HG03060 (cell line): ENCODE data around the gene CYFIP2.
A peak's percentile ranks its signal among the peaks of the same experiment; 100 is the strongest.
"Not testable (repeated sequence)": the region's sequence is repeated elsewhere in the genome, so short reads cannot be mapped to it uniquely, and the experiment has no call there.

ENCODE experiments used
- ATAC-seq: cut with Tn5 transposase; IDR thresholded peaks from one replicate; pipeline ENCODE4 v1.9.1; 2021; ENCODE audit warnings: low read depth, moderate number of reproducible peaks; ENCODE audit not compliant: unreplicated experiment

Gene CYFIP2

DNA sequence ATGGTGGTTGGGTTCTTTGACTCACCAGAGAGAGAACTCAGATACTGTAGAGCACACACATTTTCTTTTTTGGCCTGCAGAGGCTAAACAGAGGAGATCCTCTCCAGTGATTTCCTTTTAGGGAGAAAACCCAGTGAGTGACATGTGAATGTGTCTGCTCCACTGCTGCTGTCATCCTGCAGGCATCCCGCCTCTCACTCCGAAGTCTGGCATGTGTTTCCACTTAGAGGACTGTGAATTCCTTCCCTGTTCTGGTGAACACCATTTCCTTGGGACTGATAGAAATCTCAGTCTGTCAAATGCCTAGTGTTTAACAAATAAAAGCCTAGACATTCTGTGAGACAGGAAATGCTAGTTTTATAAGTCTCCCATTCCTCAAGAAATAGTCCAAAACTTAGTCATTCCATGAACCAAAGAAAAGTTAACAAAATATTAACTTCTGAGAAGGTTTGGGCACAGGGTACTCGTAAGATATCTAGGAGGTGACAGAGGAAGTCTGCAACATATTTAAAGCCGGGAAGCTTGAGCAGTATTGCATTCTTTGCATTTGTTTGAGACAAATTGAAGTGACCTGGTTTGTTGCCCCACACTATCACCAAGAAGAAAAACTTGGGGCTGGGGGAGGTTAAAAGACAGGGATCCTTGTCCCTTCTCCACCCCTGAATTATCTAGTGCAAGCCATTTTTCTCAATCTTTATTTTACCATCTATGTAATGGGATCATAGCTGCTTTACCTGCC, 119.2 kb downstream of the CYFIP2 start:
- ATAC-seq: no peak

DNA sequence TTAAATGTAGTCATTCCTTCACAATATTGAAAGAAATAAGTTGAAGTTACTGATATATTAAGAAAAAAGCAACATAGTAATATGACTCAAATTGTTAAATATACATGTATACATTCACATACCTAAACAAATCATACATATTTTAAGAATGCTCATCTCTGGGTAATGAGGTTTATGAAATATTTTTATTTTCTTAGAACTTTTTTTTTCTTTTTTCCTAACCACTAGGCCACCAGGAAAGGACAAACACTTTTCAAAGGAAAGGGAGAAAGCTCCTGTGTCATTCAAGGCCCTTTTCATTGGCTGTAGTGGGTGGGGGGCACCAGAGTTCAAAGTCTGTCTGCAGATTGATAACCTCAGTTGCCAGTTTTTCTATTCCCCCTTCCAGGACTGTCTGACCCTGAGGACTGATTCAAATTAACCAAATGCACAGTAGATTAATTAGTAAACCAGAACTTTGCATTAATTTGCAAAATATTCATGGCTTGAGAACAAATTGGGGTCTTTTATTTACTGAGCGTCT, 121.2 kb downstream of the CYFIP2 start:
- no peak for ATAC-seq

DNA sequence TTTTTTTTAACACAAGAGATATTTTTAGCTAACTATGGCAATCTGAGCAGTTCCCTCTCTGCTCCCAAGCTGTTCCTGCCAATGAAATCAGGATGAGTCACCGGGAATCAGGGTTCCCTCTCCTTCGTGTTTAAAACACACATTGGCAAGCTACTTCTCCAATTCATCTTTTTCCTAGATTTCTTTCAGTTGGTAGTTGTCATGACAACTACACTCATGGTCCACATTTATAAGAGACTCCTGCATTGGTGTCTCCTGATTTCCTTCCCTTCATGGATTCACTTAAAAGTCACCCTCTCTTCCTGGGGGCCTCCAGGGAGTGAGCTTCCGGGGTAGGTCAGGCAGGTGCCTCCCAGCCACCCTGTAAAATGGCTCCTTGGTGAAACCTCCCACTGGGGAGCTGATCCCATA, 121.8 kb downstream of the CYFIP2 start:
- ATAC-seq: no peak

DNA sequence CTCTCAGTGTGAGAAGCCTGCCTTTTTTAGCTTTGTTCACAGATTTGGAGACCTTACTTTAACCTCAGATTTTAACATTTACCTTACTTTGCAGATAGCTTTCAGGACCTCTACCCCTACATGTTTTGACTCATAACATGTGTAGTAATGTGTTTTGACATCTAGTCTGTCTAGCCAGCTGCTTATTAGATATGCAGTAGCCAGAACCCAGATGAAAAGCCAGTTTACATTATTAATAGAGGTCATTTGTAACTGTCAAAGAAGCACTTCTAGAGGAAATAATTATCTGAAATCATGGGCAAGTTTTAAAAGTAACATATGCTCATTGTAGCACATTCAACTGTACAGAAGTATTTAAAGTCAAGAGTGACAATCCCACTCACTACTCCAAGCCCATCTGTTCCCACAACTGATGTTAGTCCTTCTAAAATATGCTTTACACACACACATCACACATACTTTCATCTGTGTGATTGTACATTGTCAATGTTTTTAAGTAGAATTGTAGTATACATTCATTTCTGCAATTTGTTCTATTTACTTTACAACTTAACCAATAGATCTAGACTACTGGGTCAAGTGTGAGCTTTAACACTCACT, 122.3 kb downstream of the CYFIP2 start:
- no peak for ATAC-seq

DNA sequence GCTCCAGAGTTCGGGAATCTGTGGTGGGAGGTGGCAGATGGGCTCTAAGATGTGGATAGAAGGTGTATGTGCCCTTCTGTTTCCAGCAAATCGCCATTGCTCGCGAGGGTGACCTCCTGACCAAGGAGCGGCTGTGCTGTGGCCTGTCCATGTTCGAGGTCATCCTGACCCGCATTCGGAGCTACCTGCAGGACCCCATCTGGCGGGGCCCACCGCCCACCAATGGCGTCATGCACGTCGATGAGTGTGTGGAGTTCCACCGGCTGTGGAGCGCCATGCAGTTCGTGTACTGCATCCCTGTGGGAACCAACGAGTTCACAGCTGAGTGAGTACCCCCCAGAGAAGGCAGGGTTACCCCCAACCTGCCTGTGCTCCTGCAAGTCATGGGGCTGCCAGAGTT, 123.2 kb downstream of the CYFIP2 start:
- no peak for ATAC-seq

DNA sequence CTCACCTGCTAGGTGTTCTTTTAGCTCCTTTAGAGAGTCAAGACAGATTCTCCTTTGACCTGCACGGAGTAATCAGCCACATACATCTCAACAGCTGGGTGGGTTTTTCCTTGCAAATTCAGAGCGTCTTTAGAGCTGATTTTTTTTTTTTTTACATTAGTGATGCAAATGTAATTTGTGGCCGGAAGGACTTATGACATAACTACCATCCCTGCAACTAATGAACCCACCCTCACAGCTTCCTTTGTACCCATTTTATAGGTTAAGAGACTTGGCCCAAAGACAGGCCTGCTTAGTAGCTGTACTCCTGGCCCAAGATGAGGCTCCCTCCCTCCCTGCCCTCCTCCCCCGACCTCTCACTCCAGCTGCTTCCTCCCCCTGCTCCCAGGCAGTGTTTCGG, 124.2 kb downstream of the CYFIP2 start:
- no peak for ATAC-seq

DNA sequence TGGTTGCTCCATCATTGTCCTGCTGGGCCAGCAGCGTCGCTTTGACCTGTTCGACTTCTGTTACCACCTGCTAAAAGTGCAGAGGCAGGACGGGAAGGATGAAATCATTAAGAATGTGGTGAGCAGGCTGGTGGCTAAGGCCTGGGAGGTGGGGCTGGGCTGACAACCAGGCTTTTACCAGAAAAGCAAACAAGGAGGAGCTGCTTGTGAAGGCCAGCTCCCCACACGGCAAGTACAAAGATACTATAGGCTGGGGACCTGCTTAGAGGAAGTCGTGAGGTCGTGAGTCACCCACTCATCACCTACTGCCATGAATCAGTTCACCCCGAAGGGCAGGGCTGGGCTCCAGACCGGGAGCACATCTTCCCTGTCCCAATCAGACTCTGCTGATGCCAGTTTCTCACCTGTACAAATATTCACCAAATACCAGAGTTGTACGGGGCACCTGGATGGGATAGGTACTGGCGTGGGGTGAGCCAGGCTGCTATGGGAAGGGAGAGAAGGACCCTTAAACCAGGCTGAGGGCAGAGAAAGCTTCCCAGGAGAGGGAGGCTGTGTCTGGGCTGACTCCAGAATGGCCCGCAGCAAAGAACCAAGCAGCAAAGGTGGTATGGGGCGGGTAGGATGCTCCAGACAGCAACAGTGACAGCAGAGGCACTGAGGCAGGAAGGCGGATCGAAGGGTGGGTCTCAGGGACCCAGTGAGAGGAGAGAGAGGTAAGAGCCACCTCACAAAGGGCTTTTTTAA, 124.8 kb downstream of the CYFIP2 start:
- ATAC-seq: no peak

DNA sequence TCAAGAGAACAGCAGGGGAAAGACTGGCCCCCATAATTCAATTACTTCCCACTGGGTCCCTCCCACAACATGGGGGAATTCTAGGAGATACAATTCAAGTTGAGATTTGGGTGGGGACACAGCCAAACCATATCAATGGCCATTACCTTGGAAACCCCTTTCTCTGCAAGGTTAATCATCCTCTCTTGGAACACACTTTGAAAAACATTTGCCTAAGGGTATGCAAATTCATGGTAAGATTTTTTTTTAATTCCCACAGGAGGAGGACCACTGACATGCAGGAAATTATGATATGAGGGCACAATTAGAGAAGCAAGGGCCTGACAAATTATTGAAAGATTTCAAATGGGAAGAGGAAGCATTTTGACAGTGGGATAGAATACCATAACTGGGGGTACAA, 132.4 kb downstream of the CYFIP2 start:
- ATAC-seq: no peak

DNA sequence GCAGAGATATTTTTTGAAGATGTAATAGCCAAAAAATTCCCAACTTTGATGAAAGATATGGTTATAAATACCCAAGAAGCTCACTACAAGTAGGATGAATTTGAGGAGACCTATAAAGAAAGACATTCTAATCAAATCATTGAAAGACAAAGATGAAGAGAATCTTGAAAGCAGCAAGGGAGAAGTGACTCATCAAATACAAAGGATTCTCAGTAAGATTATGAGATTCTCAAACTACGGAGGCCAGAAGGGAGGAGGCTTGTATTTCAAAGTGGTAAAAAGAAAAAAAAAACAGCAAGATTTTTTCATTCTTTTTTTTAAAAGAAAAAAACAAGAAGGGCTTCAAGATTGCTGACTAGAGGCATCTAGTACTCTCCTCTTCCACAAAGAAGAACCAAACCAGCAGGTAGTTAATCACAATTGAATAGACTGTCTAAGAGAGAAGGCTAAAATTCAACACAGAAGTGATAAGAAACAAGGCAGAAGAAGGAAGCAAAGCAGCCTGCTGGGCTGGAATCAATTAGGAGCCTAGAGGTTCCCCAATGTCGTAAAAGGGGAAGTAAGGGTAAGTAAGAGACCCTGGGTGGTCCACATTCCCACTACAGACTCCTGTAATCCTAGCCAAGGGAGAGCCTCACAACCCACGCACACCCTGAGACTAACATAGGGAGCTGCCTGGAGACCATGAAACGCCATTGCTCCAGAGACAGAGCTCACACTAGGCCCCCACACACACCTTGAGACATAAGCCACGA, 135.0 kb downstream of the CYFIP2 start:
- no peak for ATAC-seq

DNA sequence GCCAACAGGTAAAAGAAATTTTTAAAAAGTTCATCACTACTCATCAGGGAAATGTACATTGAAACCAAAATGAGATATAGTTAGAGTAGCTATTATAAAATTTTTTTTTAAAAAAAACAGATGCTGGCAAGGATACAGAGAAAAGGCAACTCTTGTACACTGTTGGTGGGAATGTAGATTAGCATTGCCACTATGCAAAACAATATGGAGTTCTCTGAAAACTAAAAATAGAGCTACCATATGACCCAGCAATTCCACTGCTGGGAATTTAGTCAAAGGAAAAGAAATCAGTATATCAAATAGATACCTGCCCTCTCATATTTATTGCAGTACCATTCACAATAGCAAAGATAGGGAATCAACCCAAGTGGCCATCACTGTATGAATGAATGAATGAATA, 149.9 kb downstream of the CYFIP2 start:
- ATAC-seq: no peak

DNA sequence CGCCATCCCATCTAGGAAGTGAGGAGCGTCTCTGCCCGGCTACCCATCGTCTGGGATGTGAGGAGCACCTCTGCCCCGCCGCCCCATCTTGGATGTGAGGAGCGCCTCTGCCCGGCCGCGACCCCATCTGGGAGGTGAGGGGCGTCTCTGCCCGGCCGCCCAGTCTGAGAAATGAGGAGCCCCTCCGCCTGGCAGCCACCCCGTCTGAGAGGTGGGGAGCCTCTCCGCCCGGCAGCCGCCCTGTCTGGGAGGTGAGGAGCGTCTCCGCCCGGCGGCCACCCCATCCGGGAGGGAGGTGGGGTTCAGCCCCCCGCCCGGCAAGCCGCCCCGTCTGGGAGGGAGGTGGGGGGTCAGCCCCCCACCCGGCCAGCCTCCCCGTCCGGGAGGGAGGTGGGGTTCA, 153.6 kb downstream of the CYFIP2 start:
- ATAC-seq: not testable (repeated sequence)

DNA sequence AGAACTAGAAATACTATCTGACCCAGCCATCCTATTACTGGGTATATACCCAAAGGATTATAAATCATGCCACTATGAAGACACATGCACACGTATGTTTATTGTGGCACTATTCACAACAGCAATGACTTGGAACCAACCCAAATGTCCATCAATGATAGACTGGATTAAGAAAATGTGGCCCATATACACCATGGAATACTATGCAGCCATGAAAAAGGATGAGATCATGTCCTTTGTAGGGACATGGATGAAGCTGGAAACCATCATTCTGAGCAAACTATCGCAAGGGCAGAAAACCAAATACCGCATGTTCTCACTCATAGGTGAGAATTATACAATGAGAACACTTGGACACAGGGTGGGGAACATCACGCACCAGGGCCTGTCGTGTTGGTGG, 164.0 kb downstream of the CYFIP2 start:
- ATAC-seq: not testable (repeated sequence)

DNA sequence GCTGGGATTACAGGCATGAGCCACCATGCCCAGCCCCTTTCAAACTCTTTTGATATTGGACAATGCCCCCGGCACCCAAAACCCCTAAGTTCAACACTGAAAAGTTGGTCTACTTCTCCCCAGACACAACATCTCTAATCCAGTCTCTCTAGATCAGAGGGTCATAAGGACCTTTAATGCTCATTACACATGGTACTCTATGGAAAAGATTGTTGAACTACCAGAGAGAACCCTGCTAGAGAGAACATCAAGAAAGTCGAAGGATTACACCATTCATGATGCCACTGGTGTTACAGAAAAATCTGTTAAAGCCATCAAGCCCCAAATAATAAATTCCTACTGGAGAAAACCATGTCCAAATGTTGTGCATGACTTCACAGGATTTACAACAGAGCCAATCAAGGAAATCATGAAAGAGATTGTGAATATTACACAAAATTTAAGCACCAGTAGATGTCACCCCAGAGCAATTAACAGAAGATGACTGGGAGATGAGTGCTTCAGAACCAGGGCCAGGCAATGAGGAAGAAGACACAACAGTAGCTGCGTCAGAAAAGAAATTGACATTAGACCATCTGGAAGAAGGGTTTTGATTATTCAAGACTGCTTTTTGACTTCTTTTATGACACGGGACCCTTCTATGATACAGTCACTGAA, 165.7 kb downstream of the CYFIP2 start:
- peak; percentile 60 for ATAC-seq

DNA sequence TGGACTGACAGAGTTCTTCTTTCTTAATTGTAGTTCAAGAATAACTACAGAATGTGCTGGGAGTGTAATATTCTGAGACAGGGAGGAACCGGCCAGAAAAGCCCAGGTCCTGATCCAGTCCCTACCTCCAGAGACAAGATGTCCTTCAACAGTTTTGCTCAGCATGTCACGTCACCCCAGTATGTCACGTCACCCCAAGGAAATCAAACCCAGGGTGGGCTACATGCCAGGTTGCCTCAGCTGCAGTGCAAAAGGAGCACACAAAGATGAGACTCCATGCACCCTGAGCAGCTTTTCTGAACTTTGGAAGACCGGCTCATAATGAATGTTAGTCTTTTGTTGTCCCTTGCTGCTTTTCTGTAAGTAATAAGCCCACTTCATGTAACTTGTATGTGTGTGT, 168.2 kb downstream of the CYFIP2 start:
- ATAC-seq: no peak

DNA sequence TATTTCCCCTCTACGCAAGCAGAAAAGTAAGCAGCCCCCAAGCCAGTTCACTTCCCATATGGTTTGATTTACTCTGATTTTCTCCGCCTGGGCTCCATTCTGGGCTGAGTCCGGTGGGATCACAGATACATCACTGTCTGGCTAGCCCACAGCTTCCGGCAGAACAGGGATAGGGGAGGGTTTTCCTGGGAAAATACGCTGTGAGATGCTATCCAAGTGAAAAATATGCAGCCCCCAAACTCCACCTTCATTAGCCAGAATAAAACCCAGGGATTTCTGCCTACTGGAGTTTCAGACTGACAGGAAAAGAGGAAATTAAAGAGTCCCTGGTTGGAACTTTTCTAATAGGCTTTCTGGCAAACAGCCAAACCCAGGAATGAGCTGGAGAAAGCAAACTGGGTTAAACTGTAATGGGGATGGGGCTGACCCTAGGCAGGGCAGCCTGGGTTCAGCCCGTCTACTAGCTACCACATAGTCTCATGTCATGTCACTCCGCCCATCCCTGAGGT, 177.2 kb downstream of the CYFIP2 start:
- ATAC-seq: no peak

DNA sequence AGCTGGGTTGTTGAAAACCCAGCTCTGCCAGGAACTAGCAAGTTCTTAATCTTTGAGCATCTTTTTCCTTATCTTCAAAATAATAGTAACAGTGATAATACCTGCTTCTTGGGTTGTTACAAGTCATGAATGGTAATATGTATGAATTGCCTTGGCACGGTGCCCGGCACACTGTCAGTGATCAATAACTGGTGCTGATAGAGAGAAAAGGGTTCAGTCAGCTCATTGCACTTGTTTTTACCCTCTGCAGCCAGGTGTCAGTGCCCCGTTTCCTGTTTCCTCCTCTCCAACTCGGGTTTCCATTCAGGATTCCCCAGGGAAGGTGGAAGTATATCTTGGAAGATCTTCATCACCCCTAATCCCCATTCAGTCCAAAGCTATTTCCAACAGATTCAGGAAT, 178.3 kb downstream of the CYFIP2 start:
- no peak for ATAC-seq
